ENCODE results near the gene KRT33A.
"Not testable (repeated sequence)": the region's sequence is repeated elsewhere in the genome, so short reads cannot be mapped to it uniquely, and the experiment has no call there.

Gene KRT33A

GRCh38 chr17:41382394-41382793 lies 31.8 kb upstream of the KRT33A start:
- Mint-ChIP-seq H3K36me3 (peaks cover 2% of the 10 kb centered on the region), H3K27ac (no peak overlapping the region), H3K4me3 (no peak overlapping the region), H3K4me1 (no peaks in the 10 kb centered on the region), H3K27me3 (peaks cover 14% of the 10 kb centered on the region), H3K9me3 (peaks cover 10% of the 10 kb centered on the region)
- DNase-seq (ENCODE audit: low spot score in 2 of 2) (no peak), ATAC-seq (ENCODE audit: low read depth) (no peak)

- Mint-ChIP-seq H3K27me3 (peaks cover 14% of the 10 kb centered on the region), H3K9me3 (peaks cover 10% of the 10 kb centered on the region)
- ATAC-seq (ENCODE audit: low read depth); H3K4me1 Mint-ChIP-seq; DNase-seq (ENCODE audit: low spot score in 2 of 2); H3K27ac Mint-ChIP-seq; H3K4me3 Mint-ChIP-seq; H3K36me3 Mint-ChIP-seq: not testable (repeated sequence)
These were observed 31.3 kb upstream of the KRT33A start, which contains the start of gene KRT34 for GRCh38 chr17:41381943-41382342. KRT34 (minus strand) TSS chr17:41382306; CDS start chr17:41382246, 60 bp downstream.

- H3K9me3 Mint-ChIP-seq; DNase-seq (ENCODE audit: low spot score in 2 of 2); ATAC-seq (ENCODE audit: low read depth); H3K27ac Mint-ChIP-seq; H3K4me3 Mint-ChIP-seq; H3K4me1 Mint-ChIP-seq; H3K36me3 Mint-ChIP-seq: not testable (repeated sequence)
- peaks cover 24% of the 10 kb centered on the region for H3K27me3 Mint-ChIP-seq
These were observed 29.5 kb upstream of the KRT33A start for GRCh38 chr17:41380091-41380490.

- Mint-ChIP-seq H3K4me3 (no peak overlapping the region), H3K4me1 (no peaks in the 10 kb centered on the region), H3K27ac (no peak overlapping the region), H3K27me3 (peaks cover 24% of the 10 kb centered on the region), H3K36me3 (no peaks in the 10 kb centered on the region), H3K9me3 (peaks cover 5% of the 10 kb centered on the region)
- ATAC-seq (ENCODE audit: low read depth) = no peak
- no peak for DNase-seq (ENCODE audit: low spot score in 2 of 2)
These were observed 26.9 kb upstream of the KRT33A start for GRCh38 chr17:41377546-41377945.

- DNase-seq (ENCODE audit: low spot score in 2 of 2) = no peak
- Mint-ChIP-seq H3K9me3 (peaks cover 5% of the 10 kb centered on the region), H3K27me3 (peaks cover 10% of the 10 kb centered on the region), H3K27ac (no peak within 1 kb of the TSS), H3K36me3 (no peaks in the 10 kb centered on the region), H3K4me3 (no peak within 1 kb of the TSS), H3K4me1 (peaks cover 2% of the 10 kb centered on the region)
- ATAC-seq (ENCODE audit: low read depth) = no peak
These were observed 19.1 kb upstream of the KRT33A start, which contains the start of gene KRT33B for GRCh38 chr17:41369713-41370112. KRT33B (minus strand) TSS chr17:41369813; CDS start chr17:41369750, 63 bp downstream.

- peaks cover 5% of the 10 kb centered on the region for H3K27me3 Mint-ChIP-seq
- H3K4me1 Mint-ChIP-seq = peaks cover 2% of the 10 kb centered on the region
- H3K27ac Mint-ChIP-seq = no peak overlapping the region
- H3K36me3 Mint-ChIP-seq = no peaks in the 10 kb centered on the region
- no peaks in the 10 kb centered on the region for H3K9me3 Mint-ChIP-seq
- no peak for DNase-seq (ENCODE audit: low spot score in 2 of 2)
- ATAC-seq (ENCODE audit: low read depth) = no peak
- no peak overlapping the region for H3K4me3 Mint-ChIP-seq
These were observed 18.4 kb upstream of the KRT33A start for GRCh38 chr17:41369023-41369422.

- Mint-ChIP-seq H3K36me3 (no peaks in the 10 kb centered on the region), H3K9me3 (no peaks in the 10 kb centered on the region), H3K27ac (no peak overlapping the region), H3K4me3 (no peak overlapping the region), H3K27me3 (peaks cover 4% of the 10 kb centered on the region), H3K4me1 (peaks cover 2% of the 10 kb centered on the region)
- ATAC-seq (ENCODE audit: low read depth) = no peak
- DNase-seq (ENCODE audit: low spot score in 2 of 2) = no peak
These were observed 16.9 kb upstream of the KRT33A start for GRCh38 chr17:41367426-41368075.

- Mint-ChIP-seq H3K4me1 (peaks cover 2% of the 10 kb centered on the region), H3K9me3 (no peaks in the 10 kb centered on the region), H3K27me3 (peaks cover 6% of the 10 kb centered on the region), H3K36me3 (no peaks in the 10 kb centered on the region), H3K27ac (no peak overlapping the region), H3K4me3 (no peak overlapping the region)
- DNase-seq (ENCODE audit: low spot score in 2 of 2) (no peak), ATAC-seq (ENCODE audit: low read depth) (no peak)
These were observed 15.4 kb upstream of the KRT33A start for GRCh38 chr17:41366070-41366469.

- ATAC-seq (ENCODE audit: low read depth) (no peak), DNase-seq (ENCODE audit: low spot score in 2 of 2) (no peak)
- peaks cover 6% of the 10 kb centered on the region for H3K27me3 Mint-ChIP-seq
- peaks cover 2% of the 10 kb centered on the region for H3K4me1 Mint-ChIP-seq
- H3K9me3 Mint-ChIP-seq = peaks cover 1% of the 10 kb centered on the region
- no peak overlapping the region for H3K4me3 Mint-ChIP-seq
- H3K27ac Mint-ChIP-seq = no peak overlapping the region
- no peaks in the 10 kb centered on the region for H3K36me3 Mint-ChIP-seq
These were observed 13.3 kb upstream of the KRT33A start for GRCh38 chr17:41363881-41364280.

- DNase-seq (ENCODE audit: low spot score in 2 of 2) (no peak), ATAC-seq (ENCODE audit: low read depth) (no peak)
- H3K4me3 Mint-ChIP-seq = no peak overlapping the region
- H3K9me3 Mint-ChIP-seq = peaks cover 2% of the 10 kb centered on the region
- H3K4me1 Mint-ChIP-seq = no peaks in the 10 kb centered on the region
- H3K36me3 Mint-ChIP-seq = no peaks in the 10 kb centered on the region
- H3K27me3 Mint-ChIP-seq = peaks cover 9% of the 10 kb centered on the region
- H3K27ac Mint-ChIP-seq = no peak overlapping the region
These were observed 9.8 kb upstream of the KRT33A start for GRCh38 chr17:41360296-41360995.

- Mint-ChIP-seq H3K27ac (no peak overlapping the region), H3K27me3 (peaks cover 13% of the 10 kb centered on the region), H3K4me1 (no peaks in the 10 kb centered on the region), H3K36me3 (no peaks in the 10 kb centered on the region), H3K9me3 (peaks cover 1% of the 10 kb centered on the region), H3K4me3 (no peak overlapping the region)
- ATAC-seq (ENCODE audit: low read depth) (no peak), DNase-seq (ENCODE audit: low spot score in 2 of 2) (no peak)
These were observed 3.9 kb upstream of the KRT33A start for GRCh38 chr17:41354536-41354935.

GRCh38 chr17:41352597-41353366 lies 2.2 kb upstream of the KRT33A start:
- Mint-ChIP-seq H3K36me3 (no peaks in the 10 kb centered on the region), H3K27me3 (peaks cover 13% of the 10 kb centered on the region), H3K9me3 (peaks cover 1% of the 10 kb centered on the region), H3K4me1 (no peaks in the 10 kb centered on the region), H3K27ac (no peak overlapping the region), H3K4me3 (no peak overlapping the region)
- ATAC-seq (ENCODE audit: low read depth) (no peak), DNase-seq (ENCODE audit: low spot score in 2 of 2) (no peak)

GRCh38 chr17:41351177-41351576 lies 549 bp upstream of the KRT33A start:
- no peak overlapping the region for H3K4me3 Mint-ChIP-seq
- H3K36me3 Mint-ChIP-seq = no peaks in the 10 kb centered on the region
- no peak for DNase-seq (ENCODE audit: low spot score in 2 of 2)
- H3K4me1 Mint-ChIP-seq = no peaks in the 10 kb centered on the region
- peaks cover 10% of the 10 kb centered on the region for H3K27me3 Mint-ChIP-seq
- no peak for ATAC-seq (ENCODE audit: low read depth)
- no peaks in the 10 kb centered on the region for H3K9me3 Mint-ChIP-seq
- H3K27ac Mint-ChIP-seq = no peak overlapping the region

Data from memory B cell (primary cell).